ENCODE data around the gene AKR1D1.
"Not testable (repeated sequence)": the region's sequence is repeated elsewhere in the genome, so short reads cannot be mapped to it uniquely, and the experiment has no call there.

Gene AKR1D1

GRCh38 chr7:138074540-138074939, 1.7 kb upstream of the AKR1D1 start:
- no peak for FAIRE-seq

DNA sequence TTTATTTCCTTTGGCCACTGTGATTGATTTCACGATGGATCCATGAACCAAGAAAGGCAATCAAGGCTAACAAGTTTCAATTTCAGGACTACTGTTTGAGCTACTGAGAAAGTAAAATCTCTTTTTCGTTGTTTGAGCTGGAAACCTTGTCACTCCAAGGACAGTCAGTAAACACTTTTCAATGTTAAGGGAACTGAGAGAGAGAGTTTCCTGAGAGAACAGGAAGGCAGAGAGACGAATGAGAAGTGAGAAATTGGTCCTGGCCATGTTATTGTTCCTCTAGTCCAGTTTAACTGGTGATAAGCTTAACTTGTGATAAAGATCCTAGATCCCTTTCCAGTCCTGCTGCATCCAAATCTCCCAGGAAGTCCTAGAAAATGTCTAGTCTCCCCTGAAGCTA, 909 bp upstream of the AKR1D1 start:
- FAIRE-seq, result no peak

DNA sequence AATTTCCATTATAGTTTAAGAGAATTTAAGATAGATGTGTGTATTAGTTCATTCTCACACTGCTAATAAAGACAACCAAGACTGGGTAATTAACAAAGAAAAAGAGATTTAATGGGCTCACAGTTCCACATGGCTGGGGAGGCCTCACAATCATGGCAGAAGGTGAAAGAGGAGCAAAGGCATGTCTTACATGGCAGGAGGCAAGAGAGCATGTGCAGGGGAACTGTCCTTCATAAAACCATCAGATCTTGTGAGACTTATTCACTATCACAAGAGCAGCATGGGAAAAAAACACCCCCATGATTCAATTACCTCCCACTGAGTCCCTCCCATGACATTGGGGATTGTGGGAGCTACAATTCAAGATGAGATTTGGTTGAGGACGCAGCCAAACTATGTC, 473 bp upstream of the AKR1D1 start:
- FAIRE-seq, result not testable (repeated sequence)

DNA sequence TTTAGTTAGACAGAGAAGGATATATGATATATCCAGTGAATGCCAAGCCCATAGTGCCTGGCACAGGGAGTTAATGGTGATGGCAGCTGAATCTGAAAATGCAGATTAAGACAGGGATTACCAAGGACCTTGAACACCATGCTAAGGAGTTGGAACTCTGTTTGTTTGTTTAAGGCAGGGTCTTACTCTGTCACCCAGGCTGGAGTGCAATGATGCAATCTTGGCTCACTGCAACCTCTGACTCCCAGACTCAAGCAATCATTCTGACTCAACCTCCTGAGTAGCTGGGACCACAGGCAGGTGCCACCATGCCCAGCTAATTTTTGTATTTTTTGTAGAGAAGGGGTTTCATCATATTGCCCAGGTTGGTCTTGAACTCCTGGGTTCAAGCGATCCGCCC, 1.6 kb downstream of the AKR1D1 start:
- FAIRE-seq, result no peak

DNA sequence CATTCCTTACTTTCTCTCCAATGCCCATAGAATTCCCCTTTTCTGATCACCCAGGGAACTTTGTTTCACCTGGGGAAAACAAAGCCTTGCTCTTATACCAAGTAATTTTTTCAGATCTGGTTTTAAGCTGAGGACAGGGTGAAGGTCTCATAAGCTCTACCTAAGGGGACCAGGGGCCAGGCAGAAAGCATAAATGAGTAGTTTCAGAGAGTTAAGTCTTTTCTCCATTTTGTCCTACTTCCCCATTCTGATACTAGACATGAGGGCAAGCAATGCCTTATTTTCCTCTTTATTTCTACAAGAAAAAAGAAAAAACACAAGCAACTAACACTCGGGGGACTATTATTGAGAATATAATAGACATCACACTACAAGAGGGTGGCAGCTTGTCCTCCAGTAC, 2.9 kb downstream of the AKR1D1 start:
- FAIRE-seq, result no peak

- no peak for FAIRE-seq
Measured at GRCh38 chr7:138081868-138082267, 5.6 kb downstream of the AKR1D1 start.

- no peak for FAIRE-seq
Measured at GRCh38 chr7:138083859-138084258, 7.6 kb downstream of the AKR1D1 start.

- no peak for FAIRE-seq
Measured at GRCh38 chr7:138086563-138087270, 10.5 kb downstream of the AKR1D1 start.

DNA sequence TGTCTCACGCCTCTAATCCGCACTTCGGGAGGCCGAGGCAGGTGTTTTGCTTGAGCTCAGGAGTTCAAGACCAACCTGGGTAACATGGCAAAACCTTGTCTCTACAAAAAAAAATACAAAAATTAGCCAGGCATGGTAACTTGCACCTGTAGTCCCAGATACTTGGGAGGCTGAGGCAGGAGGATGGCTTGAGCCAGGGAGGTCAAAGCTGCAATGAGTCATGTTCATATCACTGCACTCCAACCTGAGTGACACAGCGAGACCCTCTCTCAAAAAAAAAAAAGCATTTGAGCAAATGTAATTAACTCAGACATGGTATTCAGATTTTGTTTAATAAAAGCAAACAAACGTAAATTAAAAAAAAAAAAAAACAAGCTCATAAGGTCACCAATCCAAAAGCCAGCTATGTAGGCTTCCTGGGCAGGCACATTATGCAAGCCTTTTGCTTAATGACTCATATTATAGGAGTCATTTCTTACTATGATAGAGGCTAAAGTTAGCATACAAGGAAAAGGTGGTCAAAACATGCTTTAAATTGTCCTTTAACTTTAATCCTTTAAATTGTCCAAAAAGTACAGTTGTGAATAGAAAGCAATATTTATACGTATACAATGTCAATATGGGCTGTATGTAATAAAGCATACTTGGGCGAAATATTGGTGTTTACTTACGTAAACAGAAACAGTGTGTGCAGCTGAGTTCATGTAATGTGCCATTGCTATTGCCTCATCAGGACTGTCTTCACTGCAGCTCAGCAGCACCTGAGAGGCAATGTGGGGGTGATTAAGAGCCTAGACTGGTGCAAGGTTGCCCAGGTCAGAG, 13.0 kb downstream of the AKR1D1 start:
- FAIRE-seq, result no peak

GRCh38 chr7:138091032-138091431, 14.8 kb downstream of the AKR1D1 start:
- FAIRE-seq, result no peak

DNA sequence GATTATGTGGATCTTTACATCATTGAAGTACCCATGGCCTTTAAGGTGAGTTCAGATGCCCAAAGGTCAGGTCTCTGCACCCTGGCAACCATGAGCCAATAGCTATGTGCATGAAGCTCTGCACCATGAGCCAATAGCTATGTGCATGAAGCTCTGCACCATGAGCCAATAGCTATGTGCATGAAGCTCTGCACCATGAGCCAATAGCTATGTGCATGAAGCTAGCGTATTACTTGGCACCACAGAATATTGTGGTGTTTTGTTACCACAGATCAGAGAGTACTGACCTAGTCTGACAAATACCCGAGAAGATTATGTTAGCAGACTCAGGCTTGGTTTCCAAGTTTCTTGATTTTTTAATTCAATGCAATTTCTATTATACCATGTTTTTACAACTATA, 15.6 kb downstream of the AKR1D1 start:
- not testable (repeated sequence) for FAIRE-seq

DNA sequence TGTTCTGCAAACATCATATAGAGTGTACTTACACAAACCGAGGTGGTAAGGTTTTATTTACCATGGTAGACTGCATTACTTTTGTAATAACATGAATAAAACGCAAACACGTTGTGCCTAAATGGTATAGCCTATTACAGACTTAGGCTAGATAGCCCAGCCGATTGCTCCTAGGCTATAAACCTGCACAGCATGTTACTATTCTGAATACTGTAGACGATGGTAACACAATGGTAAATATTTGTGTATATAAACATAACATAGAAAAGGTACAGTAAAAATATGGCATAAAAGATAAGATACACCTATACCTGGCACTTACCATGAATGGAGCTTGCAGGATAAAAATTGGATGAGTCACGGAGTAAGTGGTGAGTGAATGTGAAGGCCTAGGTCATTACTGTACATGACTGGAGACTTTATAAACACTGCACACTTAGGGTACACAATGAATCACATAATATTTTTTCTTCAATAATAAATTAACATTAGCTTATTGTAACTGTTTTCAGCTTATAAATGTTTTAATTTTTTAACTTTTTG, 16.3 kb downstream of the AKR1D1 start:
- FAIRE-seq, result no peak

DNA sequence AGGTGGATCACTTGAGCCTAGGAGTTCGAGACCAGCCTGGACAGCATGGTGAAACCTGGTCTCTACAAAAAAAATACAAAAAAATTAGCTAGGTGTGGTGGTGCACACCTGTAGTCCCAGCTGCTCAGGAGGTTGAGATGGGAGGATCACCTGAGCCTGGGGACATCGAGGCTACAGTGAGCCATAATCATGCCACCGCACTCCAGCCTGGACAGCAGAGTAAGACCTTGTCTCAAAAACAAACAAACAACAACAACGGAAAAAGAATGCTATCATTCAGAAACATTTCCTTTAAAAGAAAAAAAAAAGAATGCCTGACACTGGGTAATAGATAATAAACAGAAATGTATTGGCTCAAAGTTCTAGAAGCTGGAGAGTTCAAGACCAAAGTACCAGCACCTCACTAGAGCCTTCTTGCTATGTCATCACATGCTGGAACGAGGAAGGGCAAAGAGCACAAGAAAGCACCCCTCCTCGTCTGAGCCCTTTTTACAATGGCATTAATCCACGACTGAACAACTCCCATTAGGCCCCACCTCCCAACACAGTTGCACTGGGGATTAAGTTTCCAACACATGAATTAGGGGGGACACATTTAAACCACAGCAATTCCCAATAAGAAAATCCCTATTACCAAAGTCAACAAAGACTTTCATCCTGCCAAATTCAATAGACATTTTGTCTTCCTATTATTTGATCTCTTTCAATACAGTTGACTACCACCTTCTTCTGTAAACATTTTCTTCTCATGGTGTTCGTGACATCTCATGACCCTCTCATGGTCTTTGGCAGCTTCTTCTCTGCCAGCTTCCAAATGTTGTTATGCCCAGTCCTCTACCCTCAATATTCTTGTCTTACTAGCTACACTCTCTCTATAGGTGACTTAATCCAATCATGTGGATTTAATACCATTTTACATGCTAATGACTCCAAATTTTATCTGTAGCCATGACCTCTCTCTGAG, 20.0 kb downstream of the AKR1D1 start:
- no peak for FAIRE-seq

- FAIRE-seq, result no peak
Measured at GRCh38 chr7:138097064-138097741, 20.9 kb downstream of the AKR1D1 start.

- no peak for FAIRE-seq
Measured at GRCh38 chr7:138099813-138100212, 23.6 kb downstream of the AKR1D1 start.

GRCh38 chr7:138105221-138105620, 29.0 kb downstream of the AKR1D1 start:
- FAIRE-seq, result no peak

- no peak for FAIRE-seq
Measured at GRCh38 chr7:138115047-138115446, 38.8 kb downstream of the AKR1D1 start.

DNA sequence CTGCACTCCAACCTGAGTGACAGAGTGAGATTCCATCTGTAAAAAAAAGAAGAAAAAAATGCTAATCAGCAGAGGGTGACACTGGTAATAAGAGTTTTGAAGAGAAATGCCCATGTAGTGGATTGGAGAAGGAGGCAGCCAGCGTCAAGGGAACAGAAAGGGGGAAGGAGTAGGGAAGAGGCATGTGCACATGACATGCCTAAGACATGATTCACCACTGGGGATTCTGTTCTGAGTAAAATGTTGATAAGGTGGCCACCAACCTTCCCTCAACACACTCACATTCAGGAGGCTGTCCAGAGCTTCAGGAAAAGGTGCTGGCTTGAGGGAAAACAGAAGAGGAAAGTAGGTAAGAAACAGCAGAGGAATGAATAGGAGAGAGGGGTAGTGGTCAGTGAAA, 39.9 kb downstream of the AKR1D1 start:
- FAIRE-seq, result no peak

DNA sequence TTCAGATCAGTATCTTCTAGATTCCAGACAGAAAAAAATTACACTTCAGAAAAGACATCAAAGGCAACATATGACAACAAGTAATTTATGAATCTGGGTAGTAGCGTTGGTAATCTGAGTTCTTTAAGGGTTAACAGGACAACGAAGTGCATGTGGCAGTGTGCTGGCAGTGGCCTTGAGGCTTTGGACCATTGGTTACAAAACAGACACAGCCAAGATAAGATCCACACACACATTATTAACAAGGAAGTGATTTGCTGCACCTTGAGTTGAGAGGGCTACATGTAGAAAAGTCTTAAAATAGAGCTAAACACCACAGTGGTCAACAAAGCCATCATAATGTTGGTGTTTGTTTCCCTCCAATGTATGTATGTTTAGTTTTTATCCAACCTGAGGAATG, 40.6 kb downstream of the AKR1D1 start:
- FAIRE-seq, result no peak

- no peak for FAIRE-seq
Measured at GRCh38 chr7:138120140-138120827, 44.0 kb downstream of the AKR1D1 start.

- FAIRE-seq, result no peak
Measured at GRCh38 chr7:138122162-138122561, 45.9 kb downstream of the AKR1D1 start.

- no peak for FAIRE-seq
Measured at GRCh38 chr7:138125119-138125518, 48.9 kb downstream of the AKR1D1 start.
